Measurements from ENCODE around the gene BCL7A. TPM values are rescaled to one million over a fixed set of nuclear protein-coding genes. Genes with fewer than 3 reads are reported as not detected.

Gene BCL7A
- total RNA-seq, 1 donor from 2014 or later, result 11.4 TPM

DNA sequence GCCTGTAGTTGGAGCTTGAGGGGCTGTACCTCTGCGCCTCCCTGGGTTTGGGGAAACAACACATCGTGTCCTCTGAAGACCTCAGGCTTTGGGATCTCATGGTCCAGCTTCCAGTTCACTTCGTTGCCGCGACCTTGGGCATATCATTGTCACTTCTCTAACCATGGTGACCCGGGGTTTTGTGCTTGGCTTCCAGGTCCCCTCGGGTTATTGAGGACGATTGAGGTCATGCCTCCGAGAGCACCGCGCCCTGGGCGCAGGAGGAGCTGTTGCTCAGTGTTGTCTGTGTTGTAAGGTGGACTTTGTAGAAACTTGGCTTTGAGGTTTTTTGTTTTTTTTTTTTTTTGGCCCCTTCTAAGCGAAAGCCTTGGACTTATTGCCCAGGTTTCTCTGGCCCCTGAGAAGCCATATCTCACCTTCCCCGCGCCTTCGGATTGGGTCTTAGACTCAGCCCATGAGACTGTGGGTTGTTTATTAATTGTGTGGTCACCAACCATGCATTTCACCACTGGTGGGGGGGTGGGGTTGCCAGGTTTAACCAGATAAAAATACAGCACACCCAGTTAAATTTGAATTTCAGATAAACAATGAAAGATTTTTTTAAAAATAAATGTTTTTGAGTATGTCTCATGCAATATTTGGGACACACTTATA, 2.6 kb downstream of the BCL7A start:
- peak overlapping the region; percentile 68 for H3K4me3 ChIP-seq
- ATAC-seq, result no peak
- intact Hi-C loops (cut with DNase I), result no loop called here

DNA sequence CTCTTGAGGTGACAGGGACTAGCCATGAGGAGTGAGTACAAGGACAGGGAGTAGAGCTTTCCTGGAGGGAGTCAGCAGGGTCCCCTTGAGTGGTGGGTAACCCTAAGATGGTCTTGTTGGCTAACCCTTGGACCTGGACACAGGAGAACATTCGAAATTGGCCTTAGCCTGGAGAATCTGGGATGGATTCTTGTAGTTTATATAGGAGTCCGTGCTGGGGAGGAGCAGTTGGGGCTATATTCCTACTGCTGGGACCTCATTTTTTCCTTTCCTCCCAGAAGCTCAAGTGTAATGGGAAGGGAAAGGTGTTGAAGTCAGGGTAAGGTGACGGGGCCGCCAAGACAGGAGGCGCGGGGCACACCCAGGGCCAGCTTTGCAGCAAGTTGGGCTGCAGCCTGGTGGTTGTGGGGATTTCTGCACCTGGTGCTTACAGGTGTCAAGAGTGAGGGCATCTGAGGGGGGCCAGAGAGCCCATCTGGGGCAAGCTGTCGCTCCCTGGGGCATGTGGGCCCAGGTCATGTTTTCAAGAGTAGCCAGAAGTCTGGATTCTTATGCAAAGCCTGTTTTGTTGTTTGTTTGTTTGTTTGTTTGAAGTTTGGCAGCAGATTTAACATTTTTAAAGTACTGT, 5.1 kb downstream of the BCL7A start:
- intact Hi-C loops (cut with DNase I), result no loop called here
- TF ChIP-seq, protein P1, sequence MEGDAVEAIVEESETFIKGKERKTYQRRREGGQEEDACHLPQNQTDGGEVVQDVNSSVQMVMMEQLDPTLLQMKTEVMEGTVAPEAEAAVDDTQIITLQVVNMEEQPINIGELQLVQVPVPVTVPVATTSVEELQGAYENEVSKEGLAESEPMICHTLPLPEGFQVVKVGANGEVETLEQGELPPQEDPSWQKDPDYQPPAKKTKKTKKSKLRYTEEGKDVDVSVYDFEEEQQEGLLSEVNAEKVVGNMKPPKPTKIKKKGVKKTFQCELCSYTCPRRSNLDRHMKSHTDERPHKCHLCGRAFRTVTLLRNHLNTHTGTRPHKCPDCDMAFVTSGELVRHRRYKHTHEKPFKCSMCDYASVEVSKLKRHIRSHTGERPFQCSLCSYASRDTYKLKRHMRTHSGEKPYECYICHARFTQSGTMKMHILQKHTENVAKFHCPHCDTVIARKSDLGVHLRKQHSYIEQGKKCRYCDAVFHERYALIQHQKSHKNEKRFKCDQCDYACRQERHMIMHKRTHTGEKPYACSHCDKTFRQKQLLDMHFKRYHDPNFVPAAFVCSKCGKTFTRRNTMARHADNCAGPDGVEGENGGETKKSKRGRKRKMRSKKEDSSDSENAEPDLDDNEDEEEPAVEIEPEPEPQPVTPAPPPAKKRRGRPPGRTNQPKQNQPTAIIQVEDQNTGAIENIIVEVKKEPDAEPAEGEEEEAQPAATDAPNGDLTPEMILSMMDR (IDR thresholded peaks at IDR 0.05), result no peak
- DNase-seq, result no peak
- Histone ChIP-seq H3K36me3 (no peaks in the 10 kb centered on the region), H3K27ac (no peak overlapping the region), H3K27me3 (no peaks in the 10 kb centered on the region), H3K9me3 (no peaks in the 10 kb centered on the region), H3K4me3 (no peak overlapping the region), H3K4me1 (peaks cover 19% of the 10 kb centered on the region)
- ATAC-seq, result no peak

More for the DNA sequence above, 2.6 kb downstream of the BCL7A start:
- no peaks in the 10 kb centered on the region for H3K9me3 ChIP-seq
- DNase-seq, result no peak
- TF ChIP-seq, protein P1 (IDR thresholded peaks at IDR 0.05), result no peak
- no peaks in the 10 kb centered on the region for H3K27me3 ChIP-seq
- H3K36me3 ChIP-seq, result no peaks in the 10 kb centered on the region
- peaks cover 22% of the 10 kb centered on the region for H3K4me1 ChIP-seq
- H3K27ac ChIP-seq, result peak overlapping the region; percentile 80

DNA sequence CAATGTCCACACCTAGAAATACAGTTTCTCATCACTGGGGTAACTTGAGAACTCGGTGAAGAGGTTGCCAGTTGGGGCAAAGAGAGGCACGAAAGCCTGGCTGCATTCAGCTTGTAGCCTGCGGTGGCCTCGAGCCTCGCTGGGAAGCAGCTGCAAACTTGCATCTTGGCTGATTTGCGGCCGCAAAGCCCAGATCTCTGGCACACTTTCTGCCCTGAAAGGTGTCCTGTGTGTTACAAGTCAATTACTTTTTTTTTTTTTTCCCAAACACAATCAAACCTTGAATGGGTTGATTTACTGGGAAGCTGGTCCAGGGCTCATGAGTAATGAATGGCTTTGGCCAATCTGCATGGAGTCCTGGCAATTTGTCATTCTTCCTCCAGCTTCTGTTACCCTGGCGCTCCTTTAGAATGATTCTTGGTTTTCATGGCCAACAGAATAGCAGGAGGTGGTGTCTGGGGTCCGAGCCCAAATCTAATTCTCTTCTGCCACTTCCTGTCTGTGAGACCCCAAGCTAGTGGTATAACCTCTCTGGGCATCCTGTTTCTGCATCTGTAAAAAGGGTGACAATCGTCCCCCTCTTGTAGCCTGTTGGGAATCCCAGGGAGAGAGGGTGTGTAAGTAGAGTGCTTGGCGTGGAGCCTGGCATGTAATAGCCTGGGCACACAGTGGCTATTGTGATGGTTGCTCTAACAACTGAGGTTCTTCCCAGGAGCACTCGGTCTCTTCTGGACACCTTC, 6.7 kb downstream of the BCL7A start:
- ATAC-seq (no peak), DNase-seq (no peak)
- TF ChIP-seq, protein P1 (IDR thresholded peaks at IDR 0.05), result no peak
- Histone ChIP-seq H3K36me3 (no peaks in the 10 kb centered on the region), H3K4me3 (no peak overlapping the region), H3K9me3 (no peaks in the 10 kb centered on the region), H3K4me1 (peaks cover 19% of the 10 kb centered on the region), H3K27me3 (no peaks in the 10 kb centered on the region), H3K27ac (no peak overlapping the region)
- intact Hi-C loops (cut with DNase I), result no loop called here

DNA sequence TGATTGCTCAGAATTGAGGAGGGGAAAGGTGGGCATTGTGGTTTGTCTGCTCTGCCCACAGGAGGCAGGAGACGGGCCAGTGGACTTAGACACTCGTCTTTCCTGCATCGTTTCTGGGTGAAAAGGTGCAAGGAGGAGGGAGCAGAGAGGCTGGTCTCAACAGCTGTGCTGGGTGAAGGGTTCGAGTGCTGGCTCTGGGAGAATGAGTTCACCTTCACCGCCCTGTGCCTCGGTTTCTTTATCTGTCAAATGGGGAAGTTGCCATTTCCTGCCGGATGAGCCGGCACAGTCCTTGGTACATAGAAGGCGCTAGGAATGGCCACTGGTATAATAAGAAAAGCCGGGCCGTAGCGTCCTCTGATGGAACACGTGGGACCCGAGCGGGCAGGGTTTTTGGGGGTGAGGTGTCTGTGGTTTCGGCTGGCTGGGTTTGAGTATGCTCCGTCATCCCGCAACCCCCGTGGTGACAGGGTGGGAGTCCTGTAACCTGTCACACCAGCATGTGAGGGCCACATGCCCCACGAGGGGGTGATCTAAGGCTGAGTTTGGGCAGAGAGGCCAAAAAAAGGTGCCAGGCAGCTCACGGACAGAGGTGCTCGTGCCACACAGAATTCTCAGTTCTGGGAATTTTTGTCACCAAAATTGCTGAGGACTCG, 7.3 kb downstream of the BCL7A start:
- intact Hi-C loops (cut with DNase I), result no loop called here
- peaks cover 13% of the 10 kb centered on the region for H3K4me1 ChIP-seq

More for the DNA sequence above, 7.3 kb downstream of the BCL7A start:
- no peak overlapping the region for H3K4me3 ChIP-seq
- ATAC-seq (no peak), DNase-seq (no peak)
- H3K27me3 ChIP-seq, result no peaks in the 10 kb centered on the region
- no peaks in the 10 kb centered on the region for H3K36me3 ChIP-seq
- no peaks in the 10 kb centered on the region for H3K9me3 ChIP-seq
- TF ChIP-seq, protein P1 (IDR thresholded peaks at IDR 0.05), result no peak
- H3K27ac ChIP-seq, result no peak overlapping the region

Data from upper lobe of right lung (tissue), 1 donor.